Gastrocnemius medialis (tissue), 4 donors: ENCODE results near the gene KDM4C. TPM values are rescaled to one million over a fixed set of nuclear protein-coding genes. Genes with fewer than 3 reads are reported as not detected.
A peak's percentile ranks its signal among the peaks of the same experiment; 100 is the strongest.

Experiments used
- ATAC-seq, 2 donors: fragments of 150-250 bp; one replicate each; pipeline ENCODE4 v1.9.1; 2016
- DNase-seq, 2 donors: peaks; one replicate each; pipeline ENCODE4 v3.0.0-alpha.2; 2019
- H3K27ac ChIP-seq, 4 donors: fragments of 200-600 bp; sonication (generic); 1 replicate in 1 of 4; 2 replicates in 3 of 4; pipeline ENCODE4 v1.5.1; 2016 to 2018; ENCODE audit warnings: mild to moderate bottlenecking in 2 of 4, moderate library complexity in 1 of 4
- H3K27me3 ChIP-seq, 3 donors: fragments of 200-600 bp; sonication (generic) in 2 of 3; 1 replicate in 1 of 3; 2 replicates in 2 of 3; pipeline versions ENCODE4 v1.5.1 to v1.6.0; 2016 to 2019; ENCODE audit warnings: mild to moderate bottlenecking in 1 of 3, moderate library complexity in 1 of 3
- H3K36me3 ChIP-seq, 2 donors: fragments of 200-600 bp; sonication (generic) in 1 of 2; one replicate each; pipeline ENCODE4 v1.5.1; 2017 to 2018
- H3K4me1 ChIP-seq, 2 donors: fragments of 200-600 bp; sonication (generic) in 1 of 2; one replicate each; pipeline ENCODE4 v1.5.1; 2016 to 2017; ENCODE audit warnings: mild to moderate bottlenecking in 2 of 2
- H3K4me3 ChIP-seq, 4 donors: fragments of 200-600 bp; sonication (generic) in 3 of 4; 1 replicate in 1 of 4; 2 replicates in 3 of 4; pipeline ENCODE4 v1.5.1; 2016 to 2019; ENCODE audit warnings: mild to moderate bottlenecking in 2 of 4
- H3K9me3 ChIP-seq, 3 donors: fragments of 200-600 bp; sonication (generic) in 2 of 3; 1 replicate in 1 of 3; 2 replicates in 2 of 3; pipeline ENCODE4 v1.5.1; 2016 to 2019
- POLR2A ChIP-seq, 2 donors: fragments of 450-650 bp; IDR thresholded peaks; one replicate each; pipeline ENCODE4 v1.6.1; 2017; ENCODE audit warnings: antibody characterized with exemption in 2 of 2, mild to moderate bottlenecking in 2 of 2, moderate library complexity in 2 of 2
- in situ Hi-C, 4 donors: fragments of 200-750 bp; cut with MboI; loops; one replicate each; pipeline versions ENCODE4 v1.15.0 to v1.8.0; 2017; ENCODE audit warnings: low sequenced_read_pairs in 4 of 4
- intact Hi-C: fragments of 100-400 bp; cut with DNase I; formaldehyde crosslinking; loops from one replicate; pipeline ENCODE4 v1.15.1; 2023; ENCODE audit warnings: low total_unique reads
- total RNA-seq, 4 donors: library from RNA; depleted of rRNA; stranded (reverse); fragments of >200 nt; gene quantifications; one replicate each; pipeline versions ENCODE4 v1.1.0 to v1.2.3, GENCODE V29; 2016
- TF ChIP-seq, protein P1 (sequence below), 5 experiments: fragments of 450-650 bp in 3 of 5; fragments of 200-600 bp in 2 of 5; sonication (generic) in 2 of 5; IDR thresholded peaks in 4 of 5; conservative IDR thresholded peaks in 1 of 5; 1 replicate in 4 of 5; 2 replicates in 1 of 5; pipeline ENCODE4 v1.5.1; 2016 to 2019; ENCODE audit warnings: antibody characterized with exemption in 5 of 5, mild to moderate bottlenecking in 3 of 5, moderate library complexity in 3 of 5

Gene KDM4C
- total RNA-seq, 4 donors from 2014 or later = 7.7 to 23.3 (median 10.0) TPM

DNA sequence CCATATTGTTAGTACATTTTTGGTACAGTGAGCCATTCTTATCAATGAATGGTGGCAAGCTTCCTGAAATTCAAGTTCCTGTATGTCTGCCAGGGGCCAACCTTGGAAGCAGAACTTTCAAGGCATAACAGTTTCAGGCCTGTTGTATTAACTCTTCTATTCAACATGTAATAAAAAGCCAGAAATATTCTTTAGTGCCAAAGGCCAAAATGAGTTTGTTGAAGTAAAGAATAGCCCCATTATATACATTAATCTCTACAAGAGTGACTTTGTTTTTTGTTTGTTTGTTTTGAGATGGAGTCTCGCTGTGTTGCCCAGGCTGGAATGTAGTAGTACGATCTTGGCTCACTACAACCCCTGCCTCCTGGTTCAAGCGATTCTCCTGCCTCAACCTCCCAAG lies 321.3 kb downstream of the KDM4C start:
- H3K27me3 ChIP-seq = no peaks in the 10 kb centered on the region
- TF ChIP-seq POLR2A (IDR thresholded peaks at IDR 0.05) = no peak
- no peaks in the 10 kb centered on the region for H3K9me3 ChIP-seq
- H3K4me3 ChIP-seq = no peak overlapping the region
- H3K4me1 ChIP-seq = peaks cover 18 to 25% of the 10 kb centered on the region in 2 donors
- DNase-seq (no peak), ATAC-seq (no peak)
- peaks cover 0 to 6% of the 10 kb centered on the region in 2 donors for H3K36me3 ChIP-seq
- intact Hi-C loops (no loop called here), in situ Hi-C loops (no loop called here)
- H3K27ac ChIP-seq = no peak overlapping the region

DNA sequence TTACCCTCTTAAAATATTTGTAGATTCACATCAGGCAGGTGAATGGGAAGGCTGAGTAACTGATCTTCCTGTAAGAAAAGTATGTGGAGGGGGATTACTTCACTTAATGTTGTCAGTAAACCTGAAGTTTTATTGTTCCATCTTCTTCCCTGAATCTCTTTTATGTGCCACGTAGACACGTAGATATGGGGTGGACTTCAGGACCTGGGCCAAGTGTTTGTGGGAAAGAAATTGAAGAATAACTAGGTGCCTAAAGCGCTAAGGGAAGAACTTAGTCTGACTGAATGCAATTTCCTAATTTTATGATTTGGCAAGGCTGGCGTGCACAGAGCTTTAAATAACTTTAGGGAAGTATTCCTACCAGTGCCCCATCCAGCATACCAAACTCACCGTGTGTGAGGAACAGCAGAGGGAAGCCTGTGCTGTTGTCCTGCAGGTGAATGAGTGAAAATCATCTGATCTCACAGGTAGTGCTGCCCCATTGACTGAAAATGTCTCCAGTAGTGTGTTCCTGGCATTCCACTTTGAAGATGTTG lies 323.4 kb downstream of the KDM4C start:
- Histone ChIP-seq H3K27ac (no peak overlapping the region), H3K4me3 (no peak overlapping the region), H3K36me3 (peaks cover 0 to 6% of the 10 kb centered on the region in 2 donors), H3K4me1 (peaks cover 11 to 14% of the 10 kb centered on the region in 2 donors), H3K27me3 (no peaks in the 10 kb centered on the region), H3K9me3 (no peaks in the 10 kb centered on the region)
- ATAC-seq = peak in 1 of 2 donors; percentile 53
- in situ Hi-C loops (no loop called here), intact Hi-C loops (no loop called here)
- DNase-seq = no peak
- no peak for TF ChIP-seq POLR2A (IDR thresholded peaks at IDR 0.05)
- TF ChIP-seq, protein P1, sequence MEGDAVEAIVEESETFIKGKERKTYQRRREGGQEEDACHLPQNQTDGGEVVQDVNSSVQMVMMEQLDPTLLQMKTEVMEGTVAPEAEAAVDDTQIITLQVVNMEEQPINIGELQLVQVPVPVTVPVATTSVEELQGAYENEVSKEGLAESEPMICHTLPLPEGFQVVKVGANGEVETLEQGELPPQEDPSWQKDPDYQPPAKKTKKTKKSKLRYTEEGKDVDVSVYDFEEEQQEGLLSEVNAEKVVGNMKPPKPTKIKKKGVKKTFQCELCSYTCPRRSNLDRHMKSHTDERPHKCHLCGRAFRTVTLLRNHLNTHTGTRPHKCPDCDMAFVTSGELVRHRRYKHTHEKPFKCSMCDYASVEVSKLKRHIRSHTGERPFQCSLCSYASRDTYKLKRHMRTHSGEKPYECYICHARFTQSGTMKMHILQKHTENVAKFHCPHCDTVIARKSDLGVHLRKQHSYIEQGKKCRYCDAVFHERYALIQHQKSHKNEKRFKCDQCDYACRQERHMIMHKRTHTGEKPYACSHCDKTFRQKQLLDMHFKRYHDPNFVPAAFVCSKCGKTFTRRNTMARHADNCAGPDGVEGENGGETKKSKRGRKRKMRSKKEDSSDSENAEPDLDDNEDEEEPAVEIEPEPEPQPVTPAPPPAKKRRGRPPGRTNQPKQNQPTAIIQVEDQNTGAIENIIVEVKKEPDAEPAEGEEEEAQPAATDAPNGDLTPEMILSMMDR (IDR thresholded peaks at IDR 0.05 in 4 of 5, conservative IDR thresholded peaks at IDR 0.05 in 1 of 5) = no peak

DNA sequence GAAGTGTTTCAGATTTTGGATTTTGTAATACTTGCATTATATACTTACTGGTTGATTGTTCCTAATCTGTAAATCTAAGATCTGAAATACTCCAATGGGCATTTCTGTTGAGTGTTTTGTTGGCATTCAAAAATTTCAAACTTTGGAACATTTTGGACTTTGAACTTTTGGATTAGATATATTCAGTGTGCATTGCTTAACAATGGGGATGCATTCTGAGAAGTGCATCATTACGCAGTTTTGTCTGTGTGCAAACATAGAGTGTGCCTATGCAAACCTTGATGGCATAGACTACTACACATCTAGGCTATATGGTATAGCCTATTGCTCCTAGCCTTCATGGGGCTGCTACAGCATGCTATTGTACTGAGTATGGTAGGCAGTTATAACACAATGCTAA lies 325.4 kb downstream of the KDM4C start:
- no peak overlapping the region for H3K27ac ChIP-seq
- no peaks in the 10 kb centered on the region for H3K36me3 ChIP-seq
- in situ Hi-C loops = no loop called here
- DNase-seq (no peak), ATAC-seq (no peak)
- intact Hi-C loops = no loop called here
- no peak for TF ChIP-seq POLR2A (IDR thresholded peaks at IDR 0.05)
- TF ChIP-seq, protein P1 (IDR thresholded peaks at IDR 0.05 in 4 of 5, conservative IDR thresholded peaks at IDR 0.05 in 1 of 5) = no peak
- no peaks in the 10 kb centered on the region for H3K9me3 ChIP-seq
- H3K4me3 ChIP-seq = no peak overlapping the region
- H3K27me3 ChIP-seq = no peaks in the 10 kb centered on the region
- peaks cover 11 to 14% of the 10 kb centered on the region in 2 donors for H3K4me1 ChIP-seq

DNA sequence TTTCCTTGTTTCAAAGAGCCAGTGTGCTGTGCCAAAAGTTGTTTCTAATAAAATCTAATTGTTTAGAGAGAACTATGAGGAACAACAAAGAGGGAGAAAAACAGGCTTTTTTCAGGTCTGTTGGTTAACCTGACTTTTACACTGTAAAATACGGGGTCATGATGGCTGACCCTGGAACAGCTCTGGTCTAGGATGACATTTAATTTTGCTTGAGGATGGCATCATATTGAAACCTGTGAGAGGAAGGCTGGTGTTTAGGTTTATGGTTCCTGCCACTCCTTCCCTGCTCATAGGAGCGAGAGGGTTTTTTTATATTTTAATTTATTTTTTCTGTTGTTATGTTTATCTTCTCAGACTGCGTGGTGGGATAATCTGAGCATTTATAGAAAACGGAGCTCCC lies 327.6 kb downstream of the KDM4C start:
- in situ Hi-C loops = no loop called here
- no peaks in the 10 kb centered on the region for H3K36me3 ChIP-seq
- no peaks in the 10 kb centered on the region for H3K27me3 ChIP-seq
- no peak for TF ChIP-seq POLR2A (IDR thresholded peaks at IDR 0.05)
- TF ChIP-seq, protein P1 (IDR thresholded peaks at IDR 0.05 in 4 of 5, conservative IDR thresholded peaks at IDR 0.05 in 1 of 5) = no peak
- intact Hi-C loops = no loop called here
- peaks cover 22 to 23% of the 10 kb centered on the region in 2 donors for H3K4me1 ChIP-seq
- H3K27ac ChIP-seq = no peak overlapping the region
- H3K9me3 ChIP-seq = no peaks in the 10 kb centered on the region
- DNase-seq (no peak), ATAC-seq (no peak)
- H3K4me3 ChIP-seq = no peak overlapping the region

DNA sequence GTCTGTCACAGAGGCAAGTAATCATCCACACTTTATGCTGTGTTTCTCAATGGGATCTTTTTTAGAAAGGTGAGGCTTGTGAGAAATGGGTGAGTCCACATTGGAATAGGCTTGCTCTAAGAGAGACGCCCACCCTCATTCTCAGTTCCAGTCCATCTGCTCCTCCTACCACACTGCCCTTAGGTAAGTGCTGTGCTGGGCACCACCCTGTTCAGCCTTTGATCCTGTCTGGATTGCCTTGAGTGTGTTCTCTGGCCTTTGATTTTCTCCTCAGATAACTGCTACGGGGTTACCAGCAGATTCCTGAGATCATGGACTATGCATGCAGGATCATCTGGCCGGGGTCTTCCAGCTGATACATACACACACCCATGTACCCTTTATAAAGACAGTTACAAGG lies 328.6 kb downstream of the KDM4C start:
- peaks cover 13% of the 10 kb centered on the region in 2 donors for H3K4me1 ChIP-seq
- intact Hi-C loops = no loop called here
- TF ChIP-seq, protein P1 (IDR thresholded peaks at IDR 0.05 in 4 of 5, conservative IDR thresholded peaks at IDR 0.05 in 1 of 5) = no peak
- TF ChIP-seq POLR2A (IDR thresholded peaks at IDR 0.05) = no peak
- H3K4me3 ChIP-seq = no peak overlapping the region
- in situ Hi-C loops = no loop called here
- H3K27ac ChIP-seq = no peak overlapping the region
- no peaks in the 10 kb centered on the region for H3K9me3 ChIP-seq
- H3K36me3 ChIP-seq = no peaks in the 10 kb centered on the region
- ATAC-seq = no peak
- DNase-seq = no peak
- H3K27me3 ChIP-seq = no peaks in the 10 kb centered on the region
